HepG2 (cell line): Measurements from ENCODE around the gene ACTL7B. TPM values are rescaled to one million over a fixed set of nuclear protein-coding genes. Genes with fewer than 3 reads are reported as not detected.

Experiments
- ATAD3A ChIP-seq: sonication (generic); formaldehyde crosslinking; IDR thresholded peaks from 2 replicates; pipeline ENCODE4 v1.4.0; 2020; ENCODE audit warnings: missing genetic modification reagents
- DZIP1 ChIP-seq: sonication (generic); formaldehyde crosslinking; IDR thresholded peaks from 2 replicates; pipeline ENCODE4 v1.5.0; 2020; ENCODE audit warnings: mild to moderate bottlenecking, missing genetic modification reagents
- E2F1 ChIP-seq: sonication (generic); formaldehyde crosslinking; IDR thresholded peaks from 2 replicates; pipeline ENCODE4 v1.5.0; 2020; ENCODE audit warnings: missing genetic modification reagents
- HMGA1 ChIP-seq: sonication (generic); formaldehyde crosslinking; conservative IDR thresholded peaks from 2 replicates; pipeline ENCODE4 v1.4.0; 2020; ENCODE audit warnings: missing genetic modification reagents
- HOMEZ ChIP-seq: IDR thresholded peaks from 2 replicates; pipeline ENCODE4 v1.6.1; 2016; ENCODE audit warnings: low read depth
- JARID2 ChIP-seq: sonication (generic); formaldehyde crosslinking; IDR thresholded peaks from 2 replicates; pipeline ENCODE4 v1.8.1; 2023; ENCODE audit warnings: missing genetic modification reagents, inconsistent platforms; ENCODE audit not compliant: insufficient replicate concordance
- JUND ChIP-seq: sonication (generic); formaldehyde crosslinking; IDR thresholded peaks from 2 replicates; pipeline ENCODE4 v1.8.0; 2022; ENCODE audit warnings: mild to moderate bottlenecking, missing genetic modification reagents
- KDM5A ChIP-seq: fragments of 200-600 bp; sonication (generic); IDR thresholded peaks from 2 replicates; pipeline ENCODE4 v1.7.0; 2018; ENCODE audit warnings: antibody characterized with exemption, mild to moderate bottlenecking, low read length, borderline replicate concordance
- RBFOX2 ChIP-seq: fragments of 200-400 bp; formaldehyde crosslinking; IDR thresholded peaks from 2 replicates; pipeline ENCODE4 v1.6.1; 2017; ENCODE audit warnings: low read depth, mild to moderate bottlenecking, low read length
- SAP130 ChIP-seq: IDR thresholded peaks from 2 replicates; pipeline ENCODE4 v1.6.1; 2016; ENCODE audit warnings: low read depth
- STAT5B ChIP-seq: sonication (generic); formaldehyde crosslinking; IDR thresholded peaks from 2 replicates; pipeline ENCODE4 v1.4.0; 2020; ENCODE audit warnings: missing genetic modification reagents
- THRA ChIP-seq: sonication (generic); formaldehyde crosslinking; IDR thresholded peaks from 2 replicates; pipeline ENCODE4 v1.4.0; 2020; ENCODE audit warnings: missing genetic modification reagents, borderline replicate concordance
- ZBTB14 ChIP-seq: sonication (generic); formaldehyde crosslinking; IDR thresholded peaks from 2 replicates; pipeline ENCODE4 v1.4.0; 2020; ENCODE audit warnings: missing genetic modification reagents
- ZBTB3 ChIP-seq: sonication (generic); formaldehyde crosslinking; IDR thresholded peaks from 2 replicates; pipeline ENCODE4 v1.4.0; 2020; ENCODE audit warnings: low read depth, mild to moderate bottlenecking, moderate library complexity, missing genetic modification reagents, borderline replicate concordance
- ZNF138 ChIP-seq: sonication (generic); formaldehyde crosslinking; IDR thresholded peaks from 2 replicates; pipeline ENCODE4 v1.5.0; 2020; ENCODE audit warnings: mild to moderate bottlenecking, low read depth, missing genetic modification reagents
- ZNF143 ChIP-seq: sonication (generic); formaldehyde crosslinking; IDR thresholded peaks from 2 replicates; pipeline ENCODE4 v1.4.0; 2020; ENCODE audit warnings: missing genetic modification reagents
- ZNF44 ChIP-seq: sonication (generic); formaldehyde crosslinking; IDR thresholded peaks from 2 replicates; pipeline ENCODE4 v1.5.1; 2020; ENCODE audit warnings: mild to moderate bottlenecking, missing genetic modification reagents
- ZNF546 ChIP-seq: sonication (generic); formaldehyde crosslinking; conservative IDR thresholded peaks from 2 replicates; pipeline ENCODE4 v1.8.1; 2023; ENCODE audit warnings: mild to moderate bottlenecking, missing genetic modification reagents
- ZNF589 ChIP-seq: sonication (generic); formaldehyde crosslinking; conservative IDR thresholded peaks from 2 replicates; pipeline ENCODE4 v1.8.0; 2022; ENCODE audit warnings: mild to moderate bottlenecking, moderate library complexity, missing genetic modification reagents
- ZNF724P ChIP-seq: sonication (generic); formaldehyde crosslinking; IDR thresholded peaks from 2 replicates; pipeline ENCODE4 v1.8.0; 2022; ENCODE audit warnings: missing genetic modification reagents, borderline replicate concordance
- ZNF737 ChIP-seq: sonication (generic); formaldehyde crosslinking; IDR thresholded peaks from 2 replicates; pipeline ENCODE4 v1.5.0; 2020; ENCODE audit warnings: missing genetic modification reagents, mild to moderate bottlenecking, borderline replicate concordance
- ZNF773 ChIP-seq: sonication (generic); formaldehyde crosslinking; IDR thresholded peaks from 2 replicates; pipeline ENCODE4 v1.4.0; 2020; ENCODE audit warnings: missing genetic modification reagents, borderline replicate concordance
- polyA plus RNA-seq, 8 experiments: library from polyadenylated mRNA; depleted of rRNA in 3 of 8; stranded (reverse) in 7 of 8; unstranded in 1 of 8; fragments of >200 nt; fragmentation: Illumina TruSeq in 4 of 8; extraction: Trizol in 4 of 8; gene quantifications; 2 replicates each; pipeline versions ENCODE4 v1.2.1 to v1.2.3, GENCODE V29; 2011 to 2016; ENCODE audit warnings: low read depth in 4 of 8, missing spikeins in 1 of 8, mixed read lengths in 1 of 8; ENCODE audit not compliant: insufficient read depth in 1 of 8
- total RNA-seq, 5 experiments: library from RNA; depleted of rRNA; stranded (reverse); fragments of >200 nt; fragmentation: Illumina TruSeq; extraction: Trizol; gene quantifications; 2 replicates each; pipeline ENCODE4 v1.2.3, GENCODE V29; 2016; ENCODE audit warnings: low read depth in 1 of 5

ACTL7B gene
- total and polyA plus RNA-seq, 2 of the 13 experiments (the other 11 are each of a cell fraction or from before 2014, with no cell fraction given), result 0.07 to 0.11 TPM

- TF ChIP-seq ZNF724P (CRISPR knock-in tag) (no peak), ZNF143 (CRISPR knock-in tag) (no peak), ZNF737 (no peak), KDM5A (no peak; the same call in 1 of the 2 replicates), ZNF589 (no peak), E2F1 (CRISPR knock-in tag) (0 out of 2 replicates have a peak, but pooled peaks have one; percentile 27), ZNF773 (no peak), HOMEZ (CRISPR knock-in tag) (peak; percentile 78), DZIP1 (CRISPR knock-in tag) (no peak), ZBTB14 (CRISPR knock-in tag) (no peak), JUND (peak; percentile 56; the same call in 1 of the 2 replicates), THRA (peak; percentile 87), STAT5B (no peak), ATAD3A (no peak), HMGA1 (CRISPR knock-in tag) (no peak), ZNF546 (no peak), SAP130 (CRISPR knock-in tag) (peak; percentile 90), RBFOX2 (no peak), ZNF138 (CRISPR knock-in tag) (no peak), ZNF44 (no peak), ZBTB3 (CRISPR knock-in tag) (no peak), JARID2 (no peak)
Observed at GRCh38 chr9:108894225-108894997, 38.6 kb upstream of the ACTL7B start (continued).
